ENCODE data around the gene SLC8B1. TPM values are rescaled to one million over a fixed set of nuclear protein-coding genes. Genes with fewer than 3 reads are reported as not detected.

The SLC8B1 gene
- total and polyA plus RNA-seq, 2 donors (not counting 1 experiment from before 2014, with no cell fraction given) = 16.7 to 16.8 TPM

- Histone ChIP-seq H3K9ac (ENCODE audit: insufficient read depth, low read length) (no peak overlapping the region), H3K27me3 (ENCODE audit: control insufficient read depth, insufficient read depth, low read length) (no peaks in the 10 kb centered on the region), H3K4me1 (ENCODE audit: control insufficient read depth, extremely low read depth, insufficient read depth, low read length) (no peaks in the 10 kb centered on the region), H2AFZ (ENCODE audit: low read length) (no peak overlapping the region), H3K9me3 (ENCODE audit: control insufficient read depth, insufficient read depth, low read depth, low read length) (no peaks in the 10 kb centered on the region), H4K20me1 (ENCODE audit: control insufficient read depth, extremely low read depth, insufficient read depth, low read length) (no peaks in the 10 kb centered on the region), H3K4me2 (ENCODE audit: extremely low read depth, insufficient read depth, low read length) (no peak overlapping the region), H3K36me3 (ENCODE audit: control insufficient read depth, insufficient read depth, low read length) (peaks cover 7% of the 10 kb centered on the region), H3K27ac (ENCODE audit: insufficient read depth, low read length) (no peak overlapping the region), H3K4me3 (replicated peaks in 1 of 4; ENCODE audit: control extremely low read depth in 1 of 4, insufficient read depth in 1 of 4, low read depth in 3 of 4, low read length in 4 of 4) (no peak overlapping the region), H3K79me2 (ENCODE audit: control insufficient read depth, insufficient read depth, low read length) (no peaks in the 10 kb centered on the region)
- no peak for DNase-seq (ENCODE audit: low read depth in 2 of 2)
- no peak for TF ChIP-seq CTCF (conservative IDR thresholded peaks at IDR 0.05 in 1 of 2, IDR thresholded peaks at IDR 0.05 in 1 of 2; ENCODE audit: low read depth in 1 of 2, low read length in 2 of 2)
- no peak for TF ChIP-seq EZH2 (IDR thresholded peaks at IDR 0.05; ENCODE audit: low read length, missing control alignments)
Measured at GRCh38 chr12:113373440-113373839, 38.5 kb upstream of the SLC8B1 start.

- Histone ChIP-seq H3K36me3 (ENCODE audit: control insufficient read depth, insufficient read depth, low read length) (peaks cover 9% of the 10 kb centered on the region), H3K9ac (ENCODE audit: insufficient read depth, low read length) (no peak overlapping the region), H3K4me3 (replicated peaks in 1 of 4; ENCODE audit: control extremely low read depth in 1 of 4, insufficient read depth in 1 of 4, low read depth in 3 of 4, low read length in 4 of 4) (no peak overlapping the region), H3K79me2 (ENCODE audit: control insufficient read depth, insufficient read depth, low read length) (no peaks in the 10 kb centered on the region), H2AFZ (ENCODE audit: low read length) (no peak overlapping the region), H3K9me3 (ENCODE audit: control insufficient read depth, insufficient read depth, low read depth, low read length) (no peaks in the 10 kb centered on the region), H3K4me1 (ENCODE audit: control insufficient read depth, extremely low read depth, insufficient read depth, low read length) (no peaks in the 10 kb centered on the region), H3K4me2 (ENCODE audit: extremely low read depth, insufficient read depth, low read length) (no peak overlapping the region), H4K20me1 (ENCODE audit: control insufficient read depth, extremely low read depth, insufficient read depth, low read length) (no peaks in the 10 kb centered on the region), H3K27ac (ENCODE audit: insufficient read depth, low read length) (no peak overlapping the region), H3K27me3 (ENCODE audit: control insufficient read depth, insufficient read depth, low read length) (no peaks in the 10 kb centered on the region)
- TF ChIP-seq CTCF (conservative IDR thresholded peaks at IDR 0.05 in 1 of 2, IDR thresholded peaks at IDR 0.05 in 1 of 2; ENCODE audit: low read depth in 1 of 2, low read length in 2 of 2) = no peak
- TF ChIP-seq EZH2 (IDR thresholded peaks at IDR 0.05; ENCODE audit: low read length, missing control alignments) = no peak
- no peak for DNase-seq (ENCODE audit: low read depth in 2 of 2)
Measured at GRCh38 chr12:113372371-113372770, 37.5 kb upstream of the SLC8B1 start.

- Histone ChIP-seq H3K4me2 (ENCODE audit: extremely low read depth, insufficient read depth, low read length) (no peak overlapping the region), H3K4me1 (ENCODE audit: control insufficient read depth, extremely low read depth, insufficient read depth, low read length) (no peaks in the 10 kb centered on the region), H4K20me1 (ENCODE audit: control insufficient read depth, extremely low read depth, insufficient read depth, low read length) (no peaks in the 10 kb centered on the region), H3K9ac (ENCODE audit: insufficient read depth, low read length) (no peak overlapping the region), H3K4me3 (replicated peaks in 1 of 4; ENCODE audit: control extremely low read depth in 1 of 4, insufficient read depth in 1 of 4, low read depth in 3 of 4, low read length in 4 of 4) (no peak overlapping the region), H3K27ac (ENCODE audit: insufficient read depth, low read length) (no peak overlapping the region), H2AFZ (ENCODE audit: low read length) (no peak overlapping the region), H3K79me2 (ENCODE audit: control insufficient read depth, insufficient read depth, low read length) (no peaks in the 10 kb centered on the region), H3K27me3 (ENCODE audit: control insufficient read depth, insufficient read depth, low read length) (no peaks in the 10 kb centered on the region), H3K36me3 (ENCODE audit: control insufficient read depth, insufficient read depth, low read length) (peaks cover 8% of the 10 kb centered on the region), H3K9me3 (ENCODE audit: control insufficient read depth, insufficient read depth, low read depth, low read length) (no peaks in the 10 kb centered on the region)
- TF ChIP-seq EZH2 (IDR thresholded peaks at IDR 0.05; ENCODE audit: low read length, missing control alignments) (no peak), CTCF (conservative IDR thresholded peaks at IDR 0.05 in 1 of 2, IDR thresholded peaks at IDR 0.05 in 1 of 2; ENCODE audit: low read depth in 1 of 2, low read length in 2 of 2) (no peak)
- DNase-seq (ENCODE audit: low read depth in 2 of 2) = no peak
Measured at GRCh38 chr12:113371808-113372207, 36.9 kb upstream of the SLC8B1 start.

Data from fibroblast of lung (primary cell).